Thyroid gland (tissue), 4 donors: ENCODE results near the gene SPATS1. TPM values are rescaled to one million over a fixed set of nuclear protein-coding genes. Genes with fewer than 3 reads are reported as not detected.

Experiments
- DNase-seq, 2 donors: peaks; one replicate each; pipeline ENCODE4 v3.0.0-alpha.2; 2019
- H3K27ac ChIP-seq, 3 donors: fragments of 200-600 bp; sonication (generic); 1 replicate in 2 of 3; 2 replicates in 1 of 3; pipeline ENCODE4 v1.5.1; 2016 to 2019; ENCODE audit warnings: mild to moderate bottlenecking in 1 of 3, moderate library complexity in 1 of 3
- H3K27me3 ChIP-seq: fragments of 200-600 bp; sonication (generic); one replicate; pipeline ENCODE4 v1.5.1; 2019
- H3K36me3 ChIP-seq, 2 donors: fragments of 200-600 bp; sonication (generic); one replicate each; pipeline ENCODE4 v1.5.1; 2016 to 2019
- H3K4me1 ChIP-seq, 2 donors: fragments of 200-600 bp; sonication (generic); one replicate each; pipeline ENCODE4 v1.5.1; 2017 to 2019
- H3K4me3 ChIP-seq, 3 donors: fragments of 200-600 bp; sonication (generic); replicated peaks in 1 of 3; 1 replicate in 2 of 3; 2 replicates in 1 of 3; pipeline ENCODE4 v1.5.1; 2016; ENCODE audit warnings: mild to moderate bottlenecking in 1 of 3
- H3K9me3 ChIP-seq: fragments of 200-600 bp; sonication (generic); one replicate; pipeline ENCODE4 v1.5.1; 2017
- CTCF ChIP-seq, 6 experiments: fragments of 200-600 bp in 3 of 6; fragments of 450-650 bp in 3 of 6; sonication (generic) in 3 of 6; IDR thresholded peaks; one replicate each; pipeline ENCODE4 v1.5.1; 2016 to 2019; ENCODE audit warnings: antibody characterized with exemption in 6 of 6, mild to moderate bottlenecking in 2 of 6, inconsistent platforms in 1 of 6, moderate library complexity in 1 of 6
- POLR2A ChIP-seq, 2 donors: fragments of 450-650 bp; IDR thresholded peaks; one replicate each; pipeline ENCODE4 v1.6.1; 2017; ENCODE audit warnings: antibody characterized with exemption in 2 of 2, mild to moderate bottlenecking in 2 of 2, moderate library complexity in 1 of 2
- WGBS, 2 donors: methylation state at CpG; one replicate each; pipeline ENCODE4 v1.1.5; 2017; 5-methylcytosine and 5-hydroxymethylcytosine counted together
- intact Hi-C: fragments of 100-400 bp; cut with DNase I; formaldehyde crosslinking; loops from one replicate; pipeline ENCODE4 v1.15.1; 2023
- total RNA-seq, 4 donors: library from RNA; depleted of rRNA; stranded (reverse); fragments of >200 nt; gene quantifications; one replicate each; pipeline ENCODE4 v1.2.3, GENCODE V29; 2016

The SPATS1 gene
- total RNA-seq, 4 donors from 2014 or later: not detected

GRCh38 chr6:44375071-44375470 lies 32.6 kb downstream of the SPATS1 start:
- H3K9me3 ChIP-seq: no peaks in the 10 kb centered on the region
- TF ChIP-seq POLR2A (IDR thresholded peaks at IDR 0.05) (no peak), CTCF (IDR thresholded peaks at IDR 0.05) (no peak)
- intact Hi-C loops: no loop called here
- H3K27ac ChIP-seq: no peak overlapping the region
- H3K4me3 ChIP-seq: no peak overlapping the region
- H3K4me1 ChIP-seq: no peaks in the 10 kb centered on the region
- 86 to 87% methylated on average over 3 of the region's 3 CpGs for WGBS, 2 donors
- H3K27me3 ChIP-seq: no peaks in the 10 kb centered on the region
- H3K36me3 ChIP-seq: no peaks in the 10 kb centered on the region
- no peak for DNase-seq

DNA sequence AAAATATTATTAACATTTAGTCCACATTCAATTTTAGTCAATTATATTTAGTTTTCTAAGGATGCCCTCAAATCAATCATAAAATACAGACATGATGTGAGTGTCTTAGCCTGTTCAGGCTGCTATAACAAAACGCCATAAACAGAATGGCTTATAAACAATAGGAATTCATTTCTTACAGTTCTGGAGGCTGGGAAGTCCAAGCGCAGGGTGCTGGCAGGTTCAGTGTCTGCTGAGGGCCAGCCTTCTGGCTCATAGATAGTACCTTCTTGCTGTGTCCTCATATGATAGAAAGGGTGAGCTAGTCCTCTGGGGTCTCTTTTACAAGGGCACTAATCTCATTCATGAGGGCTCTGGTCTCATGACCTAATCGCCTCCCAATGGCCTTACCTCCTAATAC lies 35.0 kb downstream of the SPATS1 start:
- H3K36me3 ChIP-seq: no peaks in the 10 kb centered on the region
- no peak overlapping the region for H3K27ac ChIP-seq
- H3K4me1 ChIP-seq: no peaks in the 10 kb centered on the region
- no peak overlapping the region for H3K4me3 ChIP-seq
- TF ChIP-seq CTCF (IDR thresholded peaks at IDR 0.05) (no peak), POLR2A (IDR thresholded peaks at IDR 0.05) (no peak)
- no peak for DNase-seq
- H3K27me3 ChIP-seq: no peaks in the 10 kb centered on the region
- intact Hi-C loops: no loop called here
- H3K9me3 ChIP-seq: no peaks in the 10 kb centered on the region
- 92 to 94% methylated on average over 3 of the region's 3 CpGs for WGBS, 2 donors

- no peaks in the 10 kb centered on the region for H3K9me3 ChIP-seq
- intact Hi-C loops: no loop called here
- no peak overlapping the region for H3K4me3 ChIP-seq
- H3K27me3 ChIP-seq: no peaks in the 10 kb centered on the region
- no peaks in the 10 kb centered on the region for H3K4me1 ChIP-seq
- no peak overlapping the region for H3K27ac ChIP-seq
- no peak for DNase-seq
- no peaks in the 10 kb centered on the region for H3K36me3 ChIP-seq
- 67 to 75% methylated on average over 1 of the region's 1 CpG for WGBS, 2 donors
- TF ChIP-seq CTCF (IDR thresholded peaks at IDR 0.05) (no peak), POLR2A (IDR thresholded peaks at IDR 0.05) (no peak)
Measured at GRCh38 chr6:44377971-44378370, 35.5 kb downstream of the SPATS1 start.

DNA sequence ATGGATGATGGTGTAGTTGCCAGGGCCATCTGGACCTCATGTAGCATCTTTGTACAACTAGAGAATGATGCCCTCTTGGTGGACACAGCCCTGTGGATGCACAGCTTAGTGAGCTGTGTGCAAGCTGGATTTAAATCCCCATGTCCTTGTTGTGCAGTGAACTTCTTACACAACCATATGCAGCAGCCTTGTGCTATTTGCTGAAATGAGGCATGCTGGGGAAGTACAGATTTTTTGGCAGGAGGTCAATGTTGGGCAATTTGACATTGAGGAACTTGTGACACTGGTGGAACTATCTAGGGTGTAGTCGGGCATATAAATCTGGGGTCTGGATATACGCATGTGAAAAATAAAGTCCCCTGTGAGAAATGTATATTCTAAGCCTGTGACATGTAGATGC lies 39.3 kb downstream of the SPATS1 start:
- no peak overlapping the region for H3K4me3 ChIP-seq
- no peak for DNase-seq
- no peaks in the 10 kb centered on the region for H3K9me3 ChIP-seq
- intact Hi-C loops: loop anchor here (5.0 kb wide), 1 partner anchor 114 kb away; the partner anchor contains the start of gene NFKBIE
- TF ChIP-seq POLR2A (IDR thresholded peaks at IDR 0.05) (no peak), CTCF (IDR thresholded peaks at IDR 0.05) (no peak)
- no peak overlapping the region for H3K27ac ChIP-seq
- WGBS, 2 donors: 87 to 93% methylated on average over 2 of the region's 2 CpGs
- no peaks in the 10 kb centered on the region for H3K36me3 ChIP-seq
- no peaks in the 10 kb centered on the region for H3K27me3 ChIP-seq
- H3K4me1 ChIP-seq: peaks cover 0 to 5% of the 10 kb centered on the region in 2 donors

DNA sequence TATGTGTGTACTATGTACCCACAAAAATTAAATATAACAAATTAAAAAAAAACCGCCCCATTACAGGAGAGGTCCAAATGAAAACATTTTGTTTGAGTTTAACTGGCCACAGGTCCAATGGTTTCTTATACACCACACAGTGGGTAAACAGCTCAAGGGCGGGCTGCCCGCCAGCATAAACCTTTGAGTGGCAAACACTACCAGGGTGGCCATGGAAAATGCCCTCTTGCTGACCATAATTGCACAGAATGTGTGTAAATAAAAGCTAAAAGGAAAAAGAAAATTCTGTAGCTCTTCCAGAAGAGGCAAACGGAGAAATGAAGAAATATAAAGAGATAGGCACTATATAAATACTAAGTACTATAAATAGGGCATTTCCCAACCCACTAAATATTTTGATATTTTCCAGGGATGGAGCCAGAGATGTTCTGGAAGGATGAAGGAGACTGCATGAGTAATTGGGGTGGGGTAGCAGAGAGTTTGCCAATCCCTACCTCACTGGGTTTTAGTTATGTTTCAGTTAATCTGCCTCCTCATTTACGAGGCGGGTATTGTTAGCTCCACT lies 44.0 kb downstream of the SPATS1 start:
- TF ChIP-seq POLR2A (IDR thresholded peaks at IDR 0.05) (no peak), CTCF (IDR thresholded peaks at IDR 0.05) (no peak)
- WGBS, 2 donors: 70 to 71% methylated on average over 6 of the region's 6 CpGs
- intact Hi-C loops: no loop called here
- Histone ChIP-seq H3K9me3 (no peaks in the 10 kb centered on the region), H3K27ac (peak overlapping the region in 2 of 3 donors; percentile 95 to 96), H3K4me3 (peak overlapping the region in 1 of 3 donors; percentile 91), H3K4me1 (peaks cover 19 to 20% of the 10 kb centered on the region in 2 donors), H3K36me3 (peaks cover 0 to 2% of the 10 kb centered on the region in 2 donors), H3K27me3 (no peaks in the 10 kb centered on the region)
- DNase-seq: peak in 1 of 2 donors; percentile 17
